GM19351 (cell line): ENCODE results near the gene TRIM42.

Experiments used
- ATAC-seq: cut with Tn5 transposase; IDR thresholded peaks from one replicate; pipeline ENCODE4 v1.9.1; 2021; ENCODE audit warnings: mild to moderate bottlenecking, moderate library complexity; ENCODE audit not compliant: unreplicated experiment

TRIM42 gene

DNA sequence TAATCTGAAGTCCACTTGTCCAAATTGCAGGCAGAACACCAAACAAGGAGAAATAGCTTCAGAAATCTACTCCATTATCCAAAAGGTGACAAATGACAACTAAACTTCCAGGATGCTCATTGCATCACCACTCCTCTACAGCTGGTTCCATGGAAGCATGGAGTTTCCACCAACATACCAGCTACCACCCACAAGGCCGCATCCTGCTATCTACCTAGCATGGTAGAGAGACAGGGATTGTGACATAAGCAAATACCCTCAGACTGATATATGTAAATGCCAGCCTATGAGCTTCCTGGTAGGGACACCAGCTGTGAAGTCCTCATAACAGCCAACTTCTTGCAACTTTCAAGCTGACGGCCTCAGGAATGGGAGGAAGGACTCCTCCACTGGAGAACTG, at the start of gene TRIM42:
Gene TRIM42, plus strand, starts transcription at position 301 of the 400 bp plus-strand sequence. CDS start 166 bp downstream, outside the sequence.
- no peak for ATAC-seq

DNA sequence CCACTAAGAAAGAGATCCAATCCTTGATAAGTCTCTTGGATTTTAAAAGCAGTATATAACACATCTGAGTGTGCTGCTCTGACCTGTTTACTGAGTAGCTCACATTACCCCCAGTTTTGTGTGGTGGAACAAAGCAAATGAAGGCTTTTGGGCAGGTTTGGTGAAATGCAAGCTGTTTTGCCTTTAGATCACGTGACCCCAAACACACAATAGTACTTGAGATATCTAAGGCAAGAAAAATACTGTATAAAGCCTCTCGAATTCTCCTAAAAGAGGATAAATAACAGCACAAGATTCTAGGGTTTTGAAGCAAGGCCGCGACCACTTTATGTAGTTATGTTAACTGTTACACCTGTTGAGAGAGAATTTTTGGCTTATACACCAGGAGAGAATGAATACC, 49.3 kb upstream of the TRIM42 start:
- no peak for ATAC-seq

DNA sequence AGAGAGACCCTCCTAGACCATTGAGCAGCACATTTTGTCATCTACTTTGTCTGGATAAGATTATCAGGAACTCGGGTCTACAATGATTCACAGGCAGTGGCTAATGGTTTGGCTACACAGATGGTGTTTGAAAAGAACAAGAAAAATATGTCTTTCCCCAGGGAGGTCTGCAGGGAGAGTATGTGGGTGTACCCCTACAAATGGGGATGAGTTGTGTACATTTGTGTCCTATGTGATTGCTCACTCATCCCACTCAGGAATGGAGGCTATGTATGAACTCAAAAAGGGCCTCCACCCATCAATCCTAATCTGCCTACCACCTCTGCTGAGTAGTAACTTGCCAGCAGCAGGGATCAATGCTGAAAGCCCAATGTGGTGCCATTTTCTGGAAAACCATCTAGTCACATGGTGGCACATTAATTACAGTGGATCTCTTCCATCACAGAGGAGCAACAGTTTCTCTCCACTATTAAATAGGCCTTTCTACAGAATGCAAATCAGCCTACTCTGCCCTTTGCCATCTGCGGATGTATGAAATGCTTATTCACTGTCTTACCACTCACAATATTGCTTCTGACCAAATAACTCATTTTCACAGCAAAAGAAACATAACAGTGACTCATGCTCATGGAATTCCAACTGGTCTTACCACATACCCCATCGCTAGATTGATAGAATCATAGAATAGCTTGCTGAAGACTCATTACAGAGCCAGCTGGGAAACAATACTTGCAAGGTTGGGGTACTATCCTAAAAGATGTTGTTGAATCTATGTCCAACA, 48.3 kb upstream of the TRIM42 start:
- no peak for ATAC-seq

DNA sequence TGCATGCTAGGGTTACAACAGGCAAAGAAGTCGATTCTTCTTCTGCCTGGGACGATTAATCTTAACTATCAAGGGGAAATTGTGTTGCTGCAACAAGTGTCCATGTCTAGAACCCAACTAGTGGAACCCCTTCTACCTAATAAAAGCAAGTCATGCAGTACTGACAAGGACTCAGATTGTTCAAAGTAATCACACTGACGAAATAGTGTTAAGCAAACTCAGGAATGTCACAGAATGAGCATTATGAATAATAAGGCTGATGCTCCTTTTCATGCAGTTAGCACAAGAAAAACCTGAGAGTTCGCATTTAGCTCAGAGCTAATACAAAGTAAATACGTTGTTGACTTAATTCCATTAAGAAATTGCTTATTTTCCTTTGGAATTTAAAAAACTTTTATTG, 47.5 kb upstream of the TRIM42 start:
- ATAC-seq = no peak

DNA sequence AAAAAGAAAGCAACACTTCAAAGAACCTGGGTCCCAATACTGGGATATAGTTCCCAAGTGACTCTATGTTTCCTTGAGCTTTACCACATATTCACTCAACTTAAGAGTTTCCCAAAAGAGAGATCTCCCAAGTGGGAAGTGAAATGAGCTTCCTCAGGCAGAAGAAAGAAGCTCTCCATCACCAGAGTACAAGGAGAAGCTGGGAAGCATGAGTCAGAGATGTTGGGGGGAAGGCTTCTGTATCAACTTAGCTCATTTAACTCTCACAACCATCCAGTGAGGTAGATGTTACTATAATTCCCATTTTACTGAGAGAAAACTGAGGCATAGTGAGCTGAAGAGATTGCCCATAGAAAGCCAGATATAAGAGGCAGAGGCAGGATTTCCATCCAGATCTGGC, 47.0 kb upstream of the TRIM42 start:
- no peak for ATAC-seq

DNA sequence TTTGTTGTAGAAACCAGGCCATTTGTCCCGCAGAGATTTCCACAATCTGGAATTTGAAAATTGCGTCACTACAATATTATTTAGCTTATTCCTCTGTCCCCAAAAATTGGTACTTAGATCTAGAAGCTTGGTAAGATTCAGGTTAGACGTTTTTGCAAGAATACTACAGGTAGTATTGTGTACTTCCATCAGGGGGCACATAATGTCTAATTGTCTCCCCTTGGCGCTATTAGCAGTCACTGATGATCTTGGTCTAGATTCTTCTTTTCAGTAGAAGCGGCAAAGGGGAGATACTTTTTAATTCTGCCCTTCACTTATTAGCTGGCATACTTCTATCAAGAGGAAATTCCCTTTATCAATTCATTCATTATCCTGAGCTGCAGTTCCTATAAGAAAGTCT, 42.6 kb upstream of the TRIM42 start:
- ATAC-seq = no peak

DNA sequence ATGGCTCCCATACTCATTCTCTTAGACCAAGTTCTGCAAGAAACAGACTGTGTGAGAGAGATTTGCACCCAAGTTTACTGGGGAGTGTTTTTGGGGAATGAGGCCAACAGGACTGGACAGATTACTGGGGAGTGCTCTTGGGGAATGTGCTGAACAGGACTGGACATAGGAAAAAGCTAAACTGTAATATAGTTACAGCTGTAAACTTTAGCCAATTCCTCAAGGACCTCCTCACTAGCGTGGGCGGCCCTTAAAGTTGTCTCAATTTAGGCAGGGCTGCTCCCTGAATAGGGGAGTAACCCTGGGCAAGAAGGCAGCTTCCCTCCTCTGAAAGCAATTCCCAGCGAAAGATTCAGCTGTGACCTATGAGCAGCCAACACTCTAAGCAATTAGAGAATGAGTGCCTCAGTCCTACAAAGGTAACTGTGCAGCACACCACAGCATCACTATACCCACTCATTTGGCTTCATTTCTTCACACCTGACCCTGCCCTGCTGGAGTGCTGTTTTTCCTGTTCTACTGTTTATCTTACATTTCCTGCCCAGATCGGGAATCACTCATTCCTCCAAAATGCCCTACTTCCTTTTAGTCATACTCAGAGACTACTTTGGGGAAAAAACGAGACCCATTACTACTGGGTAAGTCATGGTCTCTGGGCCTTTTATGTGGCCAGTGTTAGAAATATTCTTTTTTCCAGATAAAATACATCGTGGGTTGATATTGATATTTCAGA, 41.3 kb upstream of the TRIM42 start:
- ATAC-seq = no peak

DNA sequence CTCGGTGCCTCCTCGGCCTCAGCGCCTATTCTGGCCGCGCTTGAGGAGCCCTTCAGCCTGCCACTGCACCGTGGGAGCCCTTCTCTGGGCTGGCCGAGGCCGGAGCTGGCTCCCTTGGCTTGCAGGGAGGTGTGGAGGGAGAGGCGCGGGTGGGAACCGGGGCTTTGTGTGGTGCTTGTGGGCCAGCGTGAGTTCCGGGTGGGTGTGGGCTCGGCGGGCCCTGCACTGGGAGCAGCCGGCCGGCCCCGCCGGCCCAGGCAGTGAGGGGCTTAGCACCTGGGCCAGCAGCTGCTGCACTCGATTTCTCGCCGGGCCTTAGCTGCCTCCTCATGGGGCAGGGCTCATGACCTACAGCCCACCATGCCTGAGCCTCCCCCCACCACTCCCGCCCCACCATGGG, 26.6 kb upstream of the TRIM42 start:
- no peak for ATAC-seq

DNA sequence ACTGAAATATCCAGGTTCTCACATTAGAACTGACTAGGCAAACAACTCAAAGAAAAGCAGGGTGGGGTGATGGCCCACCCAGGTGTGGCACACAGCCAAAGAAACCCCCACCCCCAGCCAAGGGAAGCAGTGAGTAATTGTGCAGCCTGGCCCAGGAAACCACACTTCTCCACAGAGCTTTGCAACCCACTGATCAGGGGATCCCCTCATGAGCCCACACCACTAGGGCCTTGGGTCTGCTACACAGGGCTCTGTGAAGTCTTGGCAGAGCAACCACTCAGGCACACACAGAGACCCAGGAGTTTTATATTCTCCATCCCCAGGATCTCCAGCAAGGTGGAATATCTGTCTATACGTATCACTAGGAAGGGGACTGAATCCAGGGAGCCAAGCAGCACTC, 22.2 kb upstream of the TRIM42 start:
- ATAC-seq = no peak

DNA sequence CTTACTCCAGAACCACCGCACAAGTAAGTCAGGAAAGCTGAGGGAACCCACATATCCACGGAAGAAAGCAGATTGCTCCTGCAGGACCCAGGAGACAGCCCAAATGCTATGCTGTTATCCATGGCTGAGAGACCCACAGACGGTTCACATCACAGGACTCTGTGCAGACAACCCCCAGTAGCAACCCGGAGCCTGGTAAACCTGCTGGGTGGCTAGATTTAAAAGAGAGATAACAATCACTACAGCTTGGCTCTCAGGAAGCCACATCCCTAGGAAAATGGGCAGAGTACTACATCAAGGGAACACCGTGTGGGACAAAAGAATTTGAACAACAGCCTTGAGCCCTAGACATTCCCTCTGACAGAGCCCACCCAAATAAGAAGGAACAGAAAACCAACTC, 13.8 kb upstream of the TRIM42 start:
- no peak for ATAC-seq

DNA sequence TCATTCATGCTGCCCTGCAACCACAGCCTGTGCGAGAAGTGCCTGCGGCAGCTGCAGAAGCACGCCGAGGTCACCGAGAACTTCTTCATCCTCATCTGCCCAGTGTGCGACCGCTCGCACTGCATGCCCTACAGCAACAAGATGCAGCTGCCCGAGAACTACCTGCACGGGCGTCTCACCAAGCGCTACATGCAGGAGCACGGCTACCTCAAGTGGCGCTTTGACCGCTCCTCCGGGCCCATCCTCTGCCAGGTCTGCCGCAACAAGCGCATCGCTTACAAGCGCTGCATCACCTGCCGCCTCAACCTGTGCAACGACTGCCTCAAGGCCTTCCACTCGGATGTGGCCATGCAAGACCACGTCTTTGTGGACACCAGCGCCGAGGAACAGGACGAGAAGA, 4.7 kb downstream of the TRIM42 start:
- no peak for ATAC-seq

DNA sequence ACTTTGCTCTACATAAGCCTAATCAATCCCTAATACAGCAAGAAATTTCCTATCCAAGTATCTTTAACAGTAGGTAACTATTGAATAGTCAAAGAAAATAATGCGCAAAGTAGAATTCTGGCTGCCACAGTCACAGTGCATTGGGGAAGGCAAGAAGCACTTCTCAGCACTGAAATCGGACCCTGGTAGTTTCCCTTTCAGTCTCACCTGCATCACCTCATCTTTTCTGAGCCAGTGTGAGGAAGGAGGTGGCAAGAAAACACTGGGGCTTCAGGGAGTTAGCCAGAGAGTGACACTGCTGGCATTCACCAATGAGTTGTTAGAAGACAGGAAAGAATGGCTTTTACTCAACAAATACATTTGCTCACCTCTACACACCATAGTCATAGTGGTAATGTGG, 8.3 kb downstream of the TRIM42 start:
- ATAC-seq = no peak

DNA sequence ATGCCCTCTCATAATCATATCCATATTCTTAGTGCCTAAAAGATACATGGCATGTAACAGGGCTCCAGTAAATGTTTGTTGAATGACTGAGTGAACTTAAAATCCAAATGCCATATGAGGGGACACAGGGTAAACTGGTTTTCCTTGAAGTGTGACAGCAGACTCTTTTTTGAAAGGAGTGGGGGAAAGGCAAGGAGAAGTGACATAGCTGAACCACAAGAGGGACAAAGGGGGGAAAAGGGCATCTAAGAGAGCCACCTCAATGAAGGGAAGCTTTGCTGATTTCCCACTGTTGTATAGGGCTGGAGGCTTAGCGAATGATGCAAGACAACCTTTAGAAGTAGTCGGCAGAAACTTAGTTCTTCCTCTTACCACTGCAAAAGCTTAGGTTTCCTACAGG, 9.1 kb downstream of the TRIM42 start:
- ATAC-seq = no peak

DNA sequence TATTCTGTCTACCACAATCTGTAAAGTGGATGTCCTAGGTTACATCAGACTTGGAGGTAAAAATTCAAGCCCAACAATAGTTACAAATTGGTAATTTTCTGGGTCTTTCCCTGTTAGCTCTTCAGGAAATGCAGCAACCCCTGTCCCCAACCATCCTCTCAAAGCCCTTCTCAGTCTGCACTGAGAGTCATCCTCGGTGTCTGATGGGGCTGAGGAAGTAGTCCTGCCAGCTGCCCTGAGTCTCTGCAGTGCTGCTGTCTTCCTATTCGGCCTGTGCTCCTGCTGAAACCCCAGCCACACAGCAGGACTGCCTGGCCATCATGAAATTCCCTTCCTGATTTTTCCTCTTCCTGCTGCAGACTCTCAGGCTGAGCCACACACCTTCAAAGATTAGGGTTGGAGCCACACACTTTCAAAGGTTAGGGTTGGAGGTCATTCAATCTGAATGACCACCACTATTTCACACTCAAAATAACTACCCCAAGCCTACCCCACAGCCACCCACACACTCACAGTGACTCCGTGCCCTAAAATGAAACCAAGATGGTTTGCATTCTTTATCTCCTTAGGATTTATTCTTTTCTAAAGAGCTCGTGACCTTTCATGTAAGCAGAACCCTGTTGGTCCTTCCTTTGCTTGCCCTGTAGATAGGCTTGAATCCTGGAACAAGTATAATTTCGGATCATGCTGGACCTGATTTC, 17.6 kb downstream of the TRIM42 start:
- no peak for ATAC-seq

DNA sequence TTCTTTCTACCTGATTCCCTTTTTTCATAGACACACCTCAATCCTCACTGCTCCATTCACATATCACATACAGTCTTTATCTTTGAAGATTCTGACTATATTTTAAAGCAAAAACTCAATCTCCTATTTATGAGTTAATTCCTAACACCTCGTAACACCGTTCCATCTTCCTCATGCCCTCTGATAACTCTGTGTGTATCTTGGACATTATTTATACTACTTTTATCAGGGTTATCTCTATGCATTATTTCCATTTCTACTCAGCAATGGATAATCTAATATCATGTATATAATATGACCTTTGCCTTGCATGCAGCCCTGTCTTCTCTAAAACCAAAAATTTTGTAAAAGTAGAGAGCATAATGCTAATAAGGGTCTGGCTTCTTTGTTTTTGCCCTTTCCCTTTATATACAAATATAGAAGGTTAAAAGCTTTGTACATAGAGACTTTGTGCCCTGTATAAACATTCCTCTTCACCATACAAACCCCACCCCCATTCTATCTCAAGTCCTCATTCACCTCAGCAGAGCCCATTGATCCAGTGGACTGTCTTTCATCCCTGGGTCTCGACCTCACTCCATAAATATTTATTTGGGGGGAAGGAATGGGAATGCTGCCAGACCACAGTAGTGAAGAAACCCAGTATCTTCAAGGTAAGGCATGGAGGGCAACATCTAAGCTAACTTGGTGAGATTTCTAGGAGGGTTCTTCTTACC, 21.8 kb downstream of the TRIM42 start:
- no peak for ATAC-seq

DNA sequence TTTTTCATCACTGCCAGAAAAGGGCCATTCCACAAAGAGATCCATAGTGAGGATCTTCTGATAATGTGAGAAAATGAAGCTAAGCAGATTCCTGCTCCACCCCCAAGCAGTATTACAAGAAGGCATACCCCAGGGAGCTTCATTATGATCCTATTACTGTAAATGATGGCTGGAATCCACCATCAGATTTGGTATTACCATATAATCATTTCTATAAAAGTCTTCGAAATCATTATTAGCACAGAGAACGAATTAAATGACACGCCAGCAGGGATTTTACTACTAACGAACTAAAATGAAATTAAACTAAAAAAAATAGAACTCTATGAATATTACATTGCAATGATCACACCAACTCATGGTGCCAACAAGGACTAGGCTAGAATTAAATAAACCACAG, 24.4 kb downstream of the TRIM42 start:
- no peak for ATAC-seq

DNA sequence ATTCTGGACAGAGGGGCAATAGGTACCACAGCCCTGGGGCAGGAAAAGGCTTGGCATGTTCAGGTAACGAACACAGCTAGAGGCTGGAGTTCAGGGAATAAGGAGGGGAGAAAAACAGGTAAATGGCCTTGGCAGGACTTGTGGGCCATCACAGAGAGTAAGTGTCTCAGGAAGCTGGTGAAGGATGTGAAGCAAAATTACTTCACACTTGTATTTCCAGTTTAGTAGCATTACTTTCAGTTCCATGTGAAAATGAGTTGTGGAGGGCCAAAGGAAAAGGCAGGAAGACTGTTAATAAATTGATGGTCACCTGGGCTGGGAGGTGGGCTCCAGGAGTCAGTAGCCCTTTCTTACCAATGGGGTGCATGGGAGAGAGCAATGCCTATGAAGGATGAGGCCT, 25.6 kb downstream of the TRIM42 start:
- ATAC-seq = no peak

DNA sequence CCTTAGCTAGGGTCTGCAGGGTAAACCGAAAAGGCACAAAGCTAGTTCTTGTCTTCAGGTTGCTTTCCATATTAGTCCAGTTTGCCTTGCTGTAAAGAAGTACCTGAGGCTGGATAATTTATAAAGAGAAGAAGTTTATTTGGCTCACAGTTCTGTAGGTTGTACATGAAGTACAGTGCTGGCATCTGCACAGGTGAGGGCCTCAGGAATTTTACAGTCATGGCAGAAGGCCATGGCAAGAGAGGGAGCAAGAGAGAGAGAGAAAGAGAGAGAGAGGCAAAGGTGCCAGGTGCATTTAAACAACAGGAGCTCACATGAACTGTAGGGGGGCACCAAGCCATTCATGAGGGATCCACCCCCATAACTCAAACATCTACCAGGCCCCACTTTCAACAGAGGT, 26.9 kb downstream of the TRIM42 start:
- no peak for ATAC-seq

DNA sequence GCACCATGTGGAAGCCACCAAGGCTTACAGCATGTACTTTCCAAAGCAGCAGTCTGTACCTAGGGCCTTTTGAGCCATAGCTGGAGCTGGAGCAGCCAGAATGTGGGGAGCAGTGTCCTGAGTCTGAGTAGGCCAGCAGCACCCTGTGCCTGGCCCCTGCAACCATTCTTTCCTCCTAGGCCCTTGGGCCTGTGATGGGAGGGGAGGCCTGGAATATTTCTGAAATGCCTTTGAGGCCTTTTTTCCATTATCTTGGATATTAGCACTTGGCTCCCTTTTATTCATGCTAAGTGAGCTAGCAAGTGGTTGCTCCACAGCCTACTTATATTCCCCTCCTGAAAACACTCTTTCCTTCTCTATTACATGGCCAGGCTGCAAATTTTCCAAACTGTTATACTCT, 28.1 kb downstream of the TRIM42 start:
- no peak for ATAC-seq

DNA sequence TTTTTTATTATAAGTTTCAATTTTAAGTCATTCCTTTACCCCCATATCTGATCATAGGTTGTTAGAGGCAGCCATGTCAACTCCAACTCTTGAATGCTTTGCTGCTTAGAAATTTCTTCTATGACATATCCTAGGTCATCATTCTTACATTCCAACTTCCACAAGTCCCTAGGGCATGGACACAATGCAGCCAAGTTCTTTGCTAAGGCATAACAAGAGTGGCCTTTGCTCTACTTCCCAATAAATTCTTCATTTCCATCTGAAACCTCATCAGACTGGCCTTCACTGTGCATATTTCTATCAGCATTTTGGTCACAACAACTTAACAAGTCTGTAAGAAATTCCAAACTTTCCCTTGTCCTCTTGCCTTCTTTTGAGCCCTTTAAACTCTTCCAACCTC, 28.5 kb downstream of the TRIM42 start:
- no peak for ATAC-seq

DNA sequence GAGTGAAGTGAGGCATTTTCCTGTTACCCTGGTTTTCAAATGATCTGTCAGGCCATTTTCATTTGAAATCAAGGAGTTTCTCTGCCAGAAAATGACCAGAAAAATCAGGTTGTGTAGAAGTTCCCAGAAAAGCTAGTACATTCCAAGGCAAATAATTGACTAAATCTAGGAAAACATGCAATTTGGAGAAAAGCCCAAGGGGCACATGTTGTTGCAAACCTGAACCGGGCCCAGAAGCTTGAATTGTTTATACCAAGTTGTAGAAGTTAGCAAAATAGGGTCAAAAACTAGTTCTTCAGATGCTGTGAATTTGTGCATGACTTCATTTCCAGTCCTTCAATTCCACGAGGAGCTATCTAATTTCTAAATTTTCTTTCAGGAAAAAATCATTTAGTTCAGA, 31.0 kb downstream of the TRIM42 start:
- ATAC-seq = no peak
